HEK293 (cell line): ENCODE measurements around the gene ZNF574.

Experiments
- CTCF ChIA-PET: fragments of 350-600 bp; formaldehyde crosslinking; extraction: SDS; loops from one replicate; lab custom pipeline; 2021; ENCODE audit warnings: antibody characterized with exemption; lab: Yijun Ruan, JAX
- POLR2A ChIA-PET: fragments of 300-600 bp; formaldehyde crosslinking; extraction: SDS; loops from one replicate; lab custom pipeline; 2020; ENCODE audit warnings: antibody characterized with exemption, inconsistent platforms; lab: Yijun Ruan, JAX
- H3K27ac ChIP-seq: fragments of 200-500 bp; sonication (Bioruptor generic); 2 replicates; pipeline ENCODE4 v1.5.1; 2014; ENCODE audit warnings: low read depth, low read length, control low read depth, inconsistent platforms; ENCODE audit errors: extremely low read depth
- H3K36me3 ChIP-seq, 2 experiments: fragments of 200-500 bp in 1 of 2; sonication (Bioruptor generic) in 1 of 2; 1 replicate in 1 of 2; 2 replicates in 1 of 2; pipeline ENCODE4 v1.5.1; 2014 to 2017; ENCODE audit warnings: inconsistent platforms in 2 of 2, low read length in 2 of 2; ENCODE audit not compliant: control insufficient read depth in 2 of 2, insufficient read depth in 1 of 2
- H3K4me1 ChIP-seq: fragments of 200-500 bp; sonication (Bioruptor generic); 2 replicates; pipeline ENCODE4 v1.5.1; 2014; ENCODE audit warnings: mild to moderate bottlenecking, low read length, inconsistent platforms; ENCODE audit not compliant: control insufficient read depth, insufficient read depth
- H3K4me3 ChIP-seq: 2 replicates; pipeline ENCODE4 v1.5.1; 2011; ENCODE audit warnings: low read depth, mild to moderate bottlenecking, control low read depth, low read length, moderate library complexity
- H3K9me3 ChIP-seq: fragments of 200-500 bp; sonication (Bioruptor generic); 2 replicates; pipeline ENCODE4 v1.5.1; 2014; ENCODE audit warnings: low read depth, low read length, inconsistent platforms; ENCODE audit not compliant: control insufficient read depth, insufficient read depth
- BCL6B ChIP-seq: fragments of 450-650 bp; formaldehyde crosslinking; IDR thresholded peaks from 2 replicates; pipeline ENCODE4 v1.5.1; 2017; ENCODE audit warnings: missing biosample characterization, missing genetic modification characterization
- EGR2 ChIP-seq: fragments of 450-650 bp; formaldehyde crosslinking; IDR thresholded peaks from 2 replicates; pipeline ENCODE4 v1.5.1; 2016; ENCODE audit warnings: low read depth, missing biosample characterization, missing genetic modification characterization
- GLIS2 ChIP-seq: fragments of 450-650 bp; formaldehyde crosslinking; IDR thresholded peaks from 2 replicates; pipeline ENCODE4 v1.5.1; 2016; ENCODE audit warnings: missing biosample characterization, missing genetic modification characterization
- HOXA7 ChIP-seq: sonication (generic); formaldehyde crosslinking; IDR thresholded peaks from 2 replicates; pipeline ENCODE4 v1.8.1; 2022; ENCODE audit warnings: missing genetic modification reagents, borderline replicate concordance
- KLF10 ChIP-seq: fragments of 450-650 bp; IDR thresholded peaks from 2 replicates; pipeline ENCODE4 v1.5.1; 2018; ENCODE audit warnings: missing biosample characterization, mild to moderate bottlenecking, missing genetic modification characterization
- KLF7 ChIP-seq: fragments of 450-650 bp; formaldehyde crosslinking; IDR thresholded peaks from 2 replicates; pipeline ENCODE4 v1.5.1; 2016; ENCODE audit warnings: missing biosample characterization, missing genetic modification characterization, borderline replicate concordance
- PATZ1 ChIP-seq: fragments of 450-650 bp; formaldehyde crosslinking; IDR thresholded peaks from 2 replicates; pipeline ENCODE4 v1.5.1; 2016; ENCODE audit warnings: missing biosample characterization, missing genetic modification characterization
- PBX3 ChIP-seq: sonication (generic); formaldehyde crosslinking; IDR thresholded peaks from 2 replicates; pipeline ENCODE4 v1.8.1; 2022; ENCODE audit warnings: mild to moderate bottlenecking, moderate library complexity, missing genetic modification reagents
- PRDM4 ChIP-seq: fragments of 450-650 bp; formaldehyde crosslinking; IDR thresholded peaks from 2 replicates; pipeline ENCODE4 v1.5.1; 2017; ENCODE audit warnings: missing biosample characterization, missing genetic modification characterization
- RBAK ChIP-seq: fragments of 450-650 bp; formaldehyde crosslinking; IDR thresholded peaks from 2 replicates; pipeline ENCODE4 v1.5.1; 2016; ENCODE audit warnings: missing biosample characterization, missing genetic modification characterization
- SALL2 ChIP-seq: fragments of 450-650 bp; formaldehyde crosslinking; IDR thresholded peaks from 2 replicates; pipeline ENCODE4 v1.5.0; 2017; ENCODE audit warnings: missing biosample characterization, mild to moderate bottlenecking, missing genetic modification characterization, borderline replicate concordance
- SCRT1 ChIP-seq: fragments of 450-650 bp; formaldehyde crosslinking; IDR thresholded peaks from 2 replicates; pipeline ENCODE4 v1.5.1; 2016; ENCODE audit warnings: missing biosample characterization, missing genetic modification characterization, borderline replicate concordance
- SCRT2 ChIP-seq: fragments of 450-650 bp; formaldehyde crosslinking; IDR thresholded peaks from 2 replicates; pipeline ENCODE4 v1.5.1; 2016; ENCODE audit warnings: missing biosample characterization, missing genetic modification characterization
- WT1 ChIP-seq: fragments of 450-650 bp; formaldehyde crosslinking; IDR thresholded peaks from 2 replicates; pipeline ENCODE4 v1.5.1; 2016; ENCODE audit warnings: missing biosample characterization, missing genetic modification characterization
- YY1 ChIP-seq: fragments of 450-650 bp; formaldehyde crosslinking; IDR thresholded peaks from 2 replicates; pipeline ENCODE4 v1.5.1; 2018; ENCODE audit warnings: missing biosample characterization, missing genetic modification characterization
- ZBTB48 ChIP-seq: fragments of 450-650 bp; formaldehyde crosslinking; IDR thresholded peaks from 2 replicates; pipeline ENCODE4 v1.5.1; 2016; ENCODE audit warnings: missing biosample characterization, missing genetic modification characterization
- ZNF112 ChIP-seq: fragments of 450-650 bp; formaldehyde crosslinking; IDR thresholded peaks from 2 replicates; pipeline ENCODE4 v1.5.0; 2017; ENCODE audit warnings: missing biosample characterization, missing genetic modification characterization
- ZNF114 ChIP-seq: fragments of 450-650 bp; formaldehyde crosslinking; IDR thresholded peaks from 2 replicates; pipeline ENCODE4 v1.5.0; 2017; ENCODE audit warnings: missing biosample characterization, missing genetic modification characterization
- ZNF175 ChIP-seq: fragments of 450-650 bp; formaldehyde crosslinking; IDR thresholded peaks from 2 replicates; pipeline ENCODE4 v1.5.1; 2016; ENCODE audit warnings: missing biosample characterization, missing genetic modification characterization
- ZNF2 ChIP-seq: fragments of 450-650 bp; formaldehyde crosslinking; IDR thresholded peaks from 2 replicates; pipeline ENCODE4 v1.5.1; 2016; ENCODE audit warnings: missing biosample characterization, missing genetic modification characterization
- ZNF202 ChIP-seq: fragments of 450-650 bp; formaldehyde crosslinking; IDR thresholded peaks from 2 replicates; pipeline ENCODE4 v1.5.1; 2016; ENCODE audit warnings: missing biosample characterization, missing genetic modification characterization, borderline replicate concordance
- ZNF24 ChIP-seq: fragments of 450-650 bp; formaldehyde crosslinking; IDR thresholded peaks from 2 replicates; pipeline ENCODE4 v1.5.1; 2016; ENCODE audit warnings: missing biosample characterization, missing genetic modification characterization
- ZNF350 ChIP-seq: fragments of 450-650 bp; formaldehyde crosslinking; IDR thresholded peaks from 2 replicates; pipeline ENCODE4 v1.5.0; 2017; ENCODE audit warnings: missing biosample characterization, mild to moderate bottlenecking, missing genetic modification characterization
- ZNF366 ChIP-seq: fragments of 450-650 bp; formaldehyde crosslinking; conservative IDR thresholded peaks from 2 replicates; pipeline ENCODE4 v1.5.1; 2016; ENCODE audit warnings: missing biosample characterization, missing genetic modification characterization
- ZNF416 ChIP-seq: fragments of 450-650 bp; formaldehyde crosslinking; IDR thresholded peaks from 2 replicates; pipeline ENCODE4 v1.5.1; 2016; ENCODE audit warnings: missing biosample characterization, missing genetic modification characterization
- ZNF488 ChIP-seq: fragments of 450-650 bp; formaldehyde crosslinking; IDR thresholded peaks from 2 replicates; pipeline ENCODE4 v1.5.1; 2016; ENCODE audit warnings: missing biosample characterization, missing genetic modification characterization
- ZNF521 ChIP-seq: fragments of 450-650 bp; formaldehyde crosslinking; IDR thresholded peaks from 2 replicates; pipeline ENCODE4 v1.5.1; 2017; ENCODE audit warnings: missing biosample characterization, mild to moderate bottlenecking, missing genetic modification characterization
- ZNF561 ChIP-seq: fragments of 450-650 bp; IDR thresholded peaks from 2 replicates; pipeline ENCODE4 v1.5.1; 2018; ENCODE audit warnings: missing biosample characterization, missing genetic modification characterization, borderline replicate concordance
- ZNF585B ChIP-seq: fragments of 450-650 bp; formaldehyde crosslinking; IDR thresholded peaks from 2 replicates; pipeline ENCODE4 v1.5.1; 2016; ENCODE audit warnings: missing biosample characterization, missing genetic modification characterization
- ZNF600 ChIP-seq: fragments of 450-650 bp; formaldehyde crosslinking; IDR thresholded peaks from 2 replicates; pipeline ENCODE4 v1.5.1; 2016; ENCODE audit warnings: missing biosample characterization, missing genetic modification characterization
- ZNF660 ChIP-seq: fragments of 450-650 bp; IDR thresholded peaks from 2 replicates; pipeline ENCODE4 v1.5.1; 2018; ENCODE audit warnings: missing biosample characterization, mild to moderate bottlenecking, missing genetic modification characterization
- ZNF837 ChIP-seq: fragments of 450-650 bp; formaldehyde crosslinking; IDR thresholded peaks from 2 replicates; pipeline ENCODE4 v1.5.1; 2016; ENCODE audit warnings: missing biosample characterization, missing genetic modification characterization

Gene ZNF574

GRCh38 chr19:42078538-42079275 is 2.7 kb downstream of the ZNF574 start (continued):
- TF ChIP-seq ZNF488 (no peak), WT1 (tag by site-specific recombination) (no peak), ZNF112 (no peak), ZNF837 (tag by site-specific recombination) (no peak), HOXA7 (no peak), KLF10 (tag by site-specific recombination) (no peak), EGR2 (tag by site-specific recombination) (peak; percentile 41; the same call in 1 of the 2 replicates), PRDM4 (tag by site-specific recombination) (no peak), ZNF416 (tag by site-specific recombination) (no peak), ZNF585B (no peak), BCL6B (no peak), ZNF350 (tag by site-specific recombination) (no peak), ZNF175 (no peak), PATZ1 (tag by site-specific recombination) (no peak)

GRCh38 chr19:42079276-42079669 is 3.3 kb downstream of the ZNF574 start:
- Histone ChIP-seq H3K4me1 (peaks cover 11% of the 10 kb centered on the region), H3K9me3 (no peaks in the 10 kb centered on the region), H3K4me3 (no peak overlapping the region), H3K27ac (no peak overlapping the region), H3K36me3 (peaks cover 45 to 48% of the 10 kb centered on the region in 2 experiments)
- POLR2A ChIA-PET: no interaction called here
- CTCF ChIA-PET: interaction anchor here (0.9 to 1.4 kb wide), 5 partner anchors 13 to 354 kb away, joined by 3 to 6 read pairs (median 4); no protein-coding TSS in a partner anchor
- TF ChIP-seq SCRT2 (tag by site-specific recombination) (0 out of 2 replicates have a peak, but pooled peaks have one; percentile 27), ZNF202 (tag by site-specific recombination) (no peak), ZNF350 (tag by site-specific recombination) (no peak), KLF7 (tag by site-specific recombination) (no peak), ZNF600 (tag by site-specific recombination) (no peak), SCRT1 (tag by site-specific recombination) (0 out of 2 replicates have a peak, but pooled peaks have one; percentile 14), SALL2 (no peak), RBAK (tag by site-specific recombination) (no peak), YY1 (no peak), ZBTB48 (tag by site-specific recombination) (no peak), ZNF114 (no peak), ZNF366 (tag by site-specific recombination) (no peak), ZNF660 (tag by site-specific recombination) (no peak), ZNF24 (tag by site-specific recombination) (no peak), ZNF521 (tag by site-specific recombination) (no peak), GLIS2 (tag by site-specific recombination) (peak; percentile 12; the same call in 1 of the 2 replicates), ZNF2 (tag by site-specific recombination) (no peak), PBX3 (CRISPR knock-in tag) (no peak), ZNF561 (tag by site-specific recombination) (no peak), ZNF175 (no peak)
